Calu3 (cell line): ENCODE measurements around the gene LRP2BP. TPM values are rescaled to one million over a fixed set of nuclear protein-coding genes. Genes with fewer than 3 reads are reported as not detected.
"Not testable (repeated sequence)": the region's sequence is repeated elsewhere in the genome, so short reads cannot be mapped to it uniquely, and the experiment has no call there.

ENCODE experiments used
- BruUV-seq: library from RNA; stranded (reverse); fragments of 400-500 nt; replicated peaks from 2 replicates; lab custom pipeline; 2021; lab: Mats Ljungman, UMichigan
- CTCF ChIA-PET: fragments of 300-600 bp; sonication (Branson Sonifier 250); formaldehyde crosslinking; loops from one replicate; lab custom pipeline; 2022; ENCODE audit warnings: antibody characterized with exemption; lab: Charles Lee
- DNase-seq: peaks from one replicate; pipeline ENCODE4 v3.0.0; 2022
- H3K27ac Mint-ChIP-seq: one replicate; pipeline ENCODE4 v1.8.0; 2022; ENCODE audit warnings: mixed read lengths; ENCODE audit not compliant: unreplicated experiment
- H3K27me3 Mint-ChIP-seq: one replicate; pipeline ENCODE4 v1.8.0; 2022; ENCODE audit warnings: mixed read lengths; ENCODE audit not compliant: unreplicated experiment
- H3K36me3 Mint-ChIP-seq: one replicate; pipeline ENCODE4 v1.8.0; 2022; ENCODE audit warnings: mild to moderate bottlenecking, moderate library complexity, mixed read lengths; ENCODE audit not compliant: insufficient read depth, unreplicated experiment
- H3K4me1 Mint-ChIP-seq: one replicate; pipeline ENCODE4 v1.8.0; 2022; ENCODE audit warnings: mild to moderate bottlenecking, low read depth, mixed read lengths; ENCODE audit not compliant: unreplicated experiment
- H3K4me3 Mint-ChIP-seq: one replicate; pipeline ENCODE4 v1.8.0; 2022; ENCODE audit warnings: mild to moderate bottlenecking, low read depth, moderate library complexity, mixed read lengths; ENCODE audit not compliant: unreplicated experiment
- H3K9me3 Mint-ChIP-seq: one replicate; pipeline ENCODE4 v1.8.0; 2022; ENCODE audit warnings: low read depth, mixed read lengths; ENCODE audit not compliant: unreplicated experiment
- CTCF ChIP-seq: fragments of 200-600 bp; IDR thresholded peaks from one replicate; pipeline ENCODE4 v1.8.0; 2022; ENCODE audit warnings: antibody characterized with exemption; ENCODE audit not compliant: unreplicated experiment
- intact Hi-C: fragments of 100-400 bp; cut with micrococcal nuclease; formaldehyde crosslinking; loops from one replicate; pipeline ENCODE4 v1.10.0; 2022; ENCODE audit not compliant: unreplicated experiment
- total RNA-seq: library from RNA; stranded (reverse); gene quantifications from 2 replicates; pipeline ENCODE4 v1.2.3, GENCODE V29; 2022

The LRP2BP gene
- total RNA-seq, 1 experiment from 2014 or later: 0.47 TPM

GRCh38 chr4:185370268-185370949 is 25.3 kb downstream of the LRP2BP start:
- Mint-ChIP-seq H3K27me3 (no peaks in the 10 kb centered on the region), H3K4me3 (no peak overlapping the region), H3K9me3 (no peaks in the 10 kb centered on the region), H3K4me1 (no peaks in the 10 kb centered on the region), H3K27ac (no peak overlapping the region), H3K36me3 (no peaks in the 10 kb centered on the region)
- no peak for TF ChIP-seq CTCF
- intact Hi-C loops: no loop called here
- CTCF ChIA-PET: interaction anchor here (0.8 kb wide), 1 partner anchor 9 kb away, joined by 3 read pairs; no protein-coding TSS in a partner anchor
- no peak for DNase-seq
- BruUV-seq: no TSS peak

- no peak for TF ChIP-seq CTCF
- CTCF ChIA-PET: interaction anchor here (0.7 kb wide), 1 partner anchor 97 kb away, joined by 7 read pairs; no protein-coding TSS in a partner anchor
- Mint-ChIP-seq H3K9me3 (no peaks in the 10 kb centered on the region), H3K4me1 (no peaks in the 10 kb centered on the region), H3K27ac (no peak overlapping the region), H3K4me3 (no peak overlapping the region), H3K27me3 (no peaks in the 10 kb centered on the region), H3K36me3 (no peaks in the 10 kb centered on the region)
- no TSS peak for BruUV-seq
- intact Hi-C loops: no loop called here
- no peak for DNase-seq
These were observed 26.0 kb downstream of the LRP2BP start for GRCh38 chr4:185369731-185370130.

- no peaks in the 10 kb centered on the region for H3K27me3 Mint-ChIP-seq
- intact Hi-C loops: no loop called here
- CTCF ChIA-PET: interaction anchor here (0.5 kb wide), 1 partner anchor 11 kb away, joined by 5 read pairs; no protein-coding TSS in a partner anchor
- no peak overlapping the region for H3K27ac Mint-ChIP-seq
- no peaks in the 10 kb centered on the region for H3K4me1 Mint-ChIP-seq
- BruUV-seq: no TSS peak
- TF ChIP-seq CTCF: no peak
- no peak overlapping the region for H3K4me3 Mint-ChIP-seq
- H3K36me3 Mint-ChIP-seq: peaks cover 6% of the 10 kb centered on the region
- no peaks in the 10 kb centered on the region for H3K9me3 Mint-ChIP-seq
- DNase-seq: no peak
These were observed 30.8 kb downstream of the LRP2BP start for GRCh38 chr4:185364886-185365285.

- no TSS peak for BruUV-seq
- intact Hi-C loops: no loop called here
- no peaks in the 10 kb centered on the region for H3K9me3 Mint-ChIP-seq
- H3K27me3 Mint-ChIP-seq: no peaks in the 10 kb centered on the region
- no peak overlapping the region for H3K4me3 Mint-ChIP-seq
- H3K27ac Mint-ChIP-seq: no peak overlapping the region
- CTCF ChIA-PET: interaction anchor here (0.7 kb wide), 1 partner anchor 240 kb away, joined by 6 read pairs; no protein-coding TSS in a partner anchor
- no peaks in the 10 kb centered on the region for H3K4me1 Mint-ChIP-seq
- no peak for TF ChIP-seq CTCF
- H3K36me3 Mint-ChIP-seq: peaks cover 6% of the 10 kb centered on the region
- no peak for DNase-seq
These were observed 32.5 kb downstream of the LRP2BP start for GRCh38 chr4:185363251-185363650.

- H3K4me3 Mint-ChIP-seq, H3K9me3 Mint-ChIP-seq, DNase-seq, intact Hi-C loops, H3K4me1 Mint-ChIP-seq, BruUV-seq, H3K27me3 Mint-ChIP-seq, H3K36me3 Mint-ChIP-seq, H3K27ac Mint-ChIP-seq: not testable (repeated sequence)
- CTCF ChIA-PET: interaction anchor here (0.7 kb wide), 1 partner anchor 240 kb away, joined by 6 read pairs; no protein-coding TSS in a partner anchor
These were observed 33.2 kb downstream of the LRP2BP start for GRCh38 chr4:185362570-185362969.
